H9 (cell line): ENCODE measurements around the gene ZFP36L1. TPM values are rescaled to one million over a fixed set of nuclear protein-coding genes. Genes with fewer than 3 reads are reported as not detected.
A peak's percentile ranks its signal among the peaks of the same experiment; 100 is the strongest.

Source experiments
- DNase-seq: peaks from one replicate; pipeline ENCODE4 v3.0.0-alpha.2; 2017
- H2AFZ ChIP-seq: one replicate; pipeline ENCODE4 v1.6.1; 2013; ENCODE audit warnings: mild to moderate bottlenecking, low read length, control low read depth, moderate library complexity
- H2AK5ac ChIP-seq: 2 replicates; pipeline ENCODE4 v1.6.1; 2013; ENCODE audit warnings: low read length, control low read depth, mixed read lengths; ENCODE audit not compliant: insufficient read length
- H2BK120ac ChIP-seq: one replicate; pipeline ENCODE4 v1.6.1; 2013; ENCODE audit warnings: low read depth, mild to moderate bottlenecking, low read length, control low read depth, inconsistent platforms; ENCODE audit not compliant: poor library complexity, severe bottlenecking
- H2BK12ac ChIP-seq: 2 replicates; pipeline ENCODE4 v1.6.1; 2013; ENCODE audit warnings: low read length, control low read depth, mixed read lengths, low read depth; ENCODE audit not compliant: insufficient read length
- H2BK15ac ChIP-seq: 2 replicates; pipeline ENCODE4 v1.6.1; 2013; ENCODE audit warnings: low read depth, low read length, control low read depth
- H2BK20ac ChIP-seq: one replicate; pipeline ENCODE4 v1.6.1; 2013; ENCODE audit warnings: low read depth, mild to moderate bottlenecking, low read length, control low read depth, inconsistent platforms; ENCODE audit not compliant: poor library complexity, severe bottlenecking
- H2BK5ac ChIP-seq: 2 replicates; pipeline ENCODE4 v1.6.1; 2013; ENCODE audit warnings: low read length, control low read depth, mixed read lengths; ENCODE audit not compliant: insufficient read length
- H3K14ac ChIP-seq: 2 replicates; pipeline ENCODE4 v1.6.1; 2013; ENCODE audit warnings: low read length, control low read depth; ENCODE audit not compliant: insufficient read depth
- H3K18ac ChIP-seq: 2 replicates; pipeline ENCODE4 v1.6.1; 2013; ENCODE audit warnings: low read depth, mild to moderate bottlenecking, mixed read lengths, low read length, control low read depth; ENCODE audit not compliant: insufficient read length
- H3K23ac ChIP-seq: 2 replicates; pipeline ENCODE4 v1.6.1; 2013; ENCODE audit warnings: low read length, control low read depth, mixed read lengths, low read depth; ENCODE audit not compliant: insufficient read length
- H3K23me2 ChIP-seq: 2 replicates; pipeline ENCODE4 v1.6.1; 2013; ENCODE audit warnings: low read depth, mild to moderate bottlenecking, mixed read lengths, low read length, control low read depth; ENCODE audit not compliant: insufficient read length, poor library complexity, severe bottlenecking
- H3K27ac ChIP-seq: 2 replicates; pipeline ENCODE4 v1.5.1; 2013; ENCODE audit warnings: low read length, control low read depth, mixed read lengths, low read depth; ENCODE audit not compliant: insufficient read length
- H3K27me3 ChIP-seq: 2 replicates; pipeline ENCODE4 v1.6.1; 2013; ENCODE audit warnings: low read length, control low read depth, inconsistent platforms; ENCODE audit not compliant: insufficient read depth
- H3K4ac ChIP-seq: 2 replicates; pipeline ENCODE4 v1.6.1; 2013; ENCODE audit warnings: low read depth, mild to moderate bottlenecking, control low read depth, inconsistent platforms, low read length, moderate library complexity
- H3K4me1 ChIP-seq: 2 replicates; pipeline ENCODE4 v1.6.1; 2013; ENCODE audit warnings: low read length, control low read depth, inconsistent platforms; ENCODE audit not compliant: insufficient read depth
- H3K4me2 ChIP-seq: 2 replicates; pipeline ENCODE4 v1.6.1; 2013; ENCODE audit warnings: low read length, control low read depth, mixed read lengths; ENCODE audit not compliant: insufficient read length, insufficient read depth
- H3K56ac ChIP-seq: 2 replicates; pipeline ENCODE4 v1.6.1; 2013; ENCODE audit warnings: low read depth, mild to moderate bottlenecking, mixed read lengths, low read length, control low read depth; ENCODE audit not compliant: insufficient read length
- H3K79me1 ChIP-seq: 2 replicates; pipeline ENCODE4 v1.6.1; 2013; ENCODE audit warnings: low read depth, mild to moderate bottlenecking, moderate library complexity, low read length, control low read depth, inconsistent platforms; ENCODE audit not compliant: insufficient read depth, poor library complexity, severe bottlenecking
- H3K79me2 ChIP-seq: 2 replicates; pipeline ENCODE4 v1.6.1; 2013; ENCODE audit warnings: low read length, control low read depth, inconsistent platforms; ENCODE audit not compliant: insufficient read depth
- H3K9ac ChIP-seq: 2 replicates; pipeline ENCODE4 v1.6.1; 2013; ENCODE audit warnings: low read length, control low read depth, mixed read lengths; ENCODE audit not compliant: insufficient read length; ENCODE audit errors: extremely low read depth
- H3K9me3 ChIP-seq: one replicate; pipeline ENCODE4 v1.6.1; 2013; ENCODE audit warnings: low read depth, low read length, inconsistent platforms; ENCODE audit not compliant: control insufficient read depth
- H3T11ph ChIP-seq: one replicate; pipeline ENCODE4 v1.6.1; 2013; ENCODE audit warnings: mild to moderate bottlenecking, low read length, control low read depth, inconsistent platforms
- H4K20me1 ChIP-seq: one replicate; pipeline ENCODE4 v1.6.1; 2013; ENCODE audit not compliant: control insufficient read depth, insufficient read length, insufficient read depth
- H4K5ac ChIP-seq: 2 replicates; pipeline ENCODE4 v1.6.1; 2013; ENCODE audit warnings: low read depth, mild to moderate bottlenecking, mixed read lengths, low read length, control low read depth; ENCODE audit not compliant: insufficient read length
- H4K8ac ChIP-seq: replicated peaks from 2 replicates; pipeline ENCODE4 v1.6.1; 2013; ENCODE audit warnings: low read length, control low read depth, mixed read lengths, low read depth; ENCODE audit not compliant: insufficient read length
- H4K91ac ChIP-seq: 2 replicates; pipeline ENCODE4 v1.6.1; 2013; ENCODE audit warnings: low read depth, mild to moderate bottlenecking, moderate library complexity, mixed read lengths, low read length, control low read depth; ENCODE audit not compliant: insufficient read length
- H3K27ac Mint-ChIP-seq, 3 experiments: 2 replicates in 2 of 3; 3 replicates in 1 of 3; pipeline ENCODE4 v1.8.0; 2020 to 2021; ENCODE audit warnings: mixed read lengths in 3 of 3, mild to moderate bottlenecking in 1 of 3, moderate library complexity in 1 of 3
- H3K27me3 Mint-ChIP-seq: 2 replicates; pipeline ENCODE4 v1.8.0; 2021; ENCODE audit warnings: low read depth, mild to moderate bottlenecking, moderate library complexity, mixed read lengths
- H3K36me3 Mint-ChIP-seq, 3 experiments: 2 replicates in 2 of 3; 3 replicates in 1 of 3; pipeline ENCODE4 v1.8.0; 2020 to 2021; ENCODE audit warnings: low read depth in 3 of 3, mixed read lengths in 3 of 3; ENCODE audit not compliant: insufficient read depth in 1 of 3
- H3K4me1 Mint-ChIP-seq, 2 experiments: 2 replicates each; pipeline ENCODE4 v1.8.0; 2020; ENCODE audit warnings: mixed read lengths in 2 of 2
- H3K4me3 Mint-ChIP-seq, 2 experiments: 2 replicates in 1 of 2; 3 replicates in 1 of 2; pipeline ENCODE4 v1.8.0; 2020 to 2021; ENCODE audit warnings: mild to moderate bottlenecking in 2 of 2, mixed read lengths in 2 of 2, moderate library complexity in 1 of 2
- H3K9me3 Mint-ChIP-seq, 2 experiments: 2 replicates in 1 of 2; 3 replicates in 1 of 2; pipeline ENCODE4 v1.8.0; 2020; ENCODE audit warnings: mild to moderate bottlenecking in 2 of 2, mixed read lengths in 2 of 2, moderate library complexity in 1 of 2
- WGBS: extraction: QIAGEN DNeasy Blood & Tissue Kit; methylation state at CpG from one replicate; pipeline ENCODE4 v1.1.7; 2013; ENCODE audit warnings: missing lambda C conversion rate, low lambda C conversion rate, mixed read lengths; ENCODE audit not compliant: insufficient read length; ENCODE audit errors: extremely low coverage; 5-methylcytosine and 5-hydroxymethylcytosine counted together
- total RNA-seq: library from RNA; stranded (reverse); gene quantifications from 2 replicates; pipeline ENCODE4 v1.2.1, GENCODE V29; 2021
- TF ChIP-seq, protein P1 (sequence below): fragments of 200-600 bp; sonication (generic); conservative IDR thresholded peaks from 3 replicates; pipeline ENCODE4 v1.8.0; 2021; ENCODE audit warnings: antibody characterized with exemption, mild to moderate bottlenecking

ZFP36L1 gene
- total RNA-seq, 1 experiment from 2014 or later: 109 TPM

- TF ChIP-seq, protein P1, sequence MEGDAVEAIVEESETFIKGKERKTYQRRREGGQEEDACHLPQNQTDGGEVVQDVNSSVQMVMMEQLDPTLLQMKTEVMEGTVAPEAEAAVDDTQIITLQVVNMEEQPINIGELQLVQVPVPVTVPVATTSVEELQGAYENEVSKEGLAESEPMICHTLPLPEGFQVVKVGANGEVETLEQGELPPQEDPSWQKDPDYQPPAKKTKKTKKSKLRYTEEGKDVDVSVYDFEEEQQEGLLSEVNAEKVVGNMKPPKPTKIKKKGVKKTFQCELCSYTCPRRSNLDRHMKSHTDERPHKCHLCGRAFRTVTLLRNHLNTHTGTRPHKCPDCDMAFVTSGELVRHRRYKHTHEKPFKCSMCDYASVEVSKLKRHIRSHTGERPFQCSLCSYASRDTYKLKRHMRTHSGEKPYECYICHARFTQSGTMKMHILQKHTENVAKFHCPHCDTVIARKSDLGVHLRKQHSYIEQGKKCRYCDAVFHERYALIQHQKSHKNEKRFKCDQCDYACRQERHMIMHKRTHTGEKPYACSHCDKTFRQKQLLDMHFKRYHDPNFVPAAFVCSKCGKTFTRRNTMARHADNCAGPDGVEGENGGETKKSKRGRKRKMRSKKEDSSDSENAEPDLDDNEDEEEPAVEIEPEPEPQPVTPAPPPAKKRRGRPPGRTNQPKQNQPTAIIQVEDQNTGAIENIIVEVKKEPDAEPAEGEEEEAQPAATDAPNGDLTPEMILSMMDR: no peak
- no peak overlapping the region for H2BK120ac ChIP-seq
- no peak overlapping the region for H2BK12ac ChIP-seq
- no peak overlapping the region for H3K56ac ChIP-seq
- H2AK5ac ChIP-seq: no peak overlapping the region
- H4K91ac ChIP-seq: no peak overlapping the region
- H3K18ac ChIP-seq: no peak overlapping the region
- Mint-ChIP-seq H3K27me3 (peaks cover 2% of the 10 kb centered on the region), H3K4me3 (no peak overlapping the region), H3K9me3 (peaks cover 19 to 28% of the 10 kb centered on the region in 2 experiments; a peak in 4 of 5 replicates), H3K36me3 (peaks cover 10 to 18% (median 15%) of the 10 kb centered on the region in 3 experiments), H3K27ac (no peak overlapping the region), H3K4me1 (peaks cover 17 to 23% of the 10 kb centered on the region in 2 experiments)
- no peak overlapping the region for H2BK5ac ChIP-seq
- no peak overlapping the region for H4K5ac ChIP-seq
- H3K79me2 ChIP-seq: no peaks in the 10 kb centered on the region
- no peak overlapping the region for H2BK15ac ChIP-seq
- H3K27me3 ChIP-seq: no peaks in the 10 kb centered on the region
- no peak overlapping the region for H3K23ac ChIP-seq
- WGBS: no CpG with 5 or more reads among the region's 10 CpGs
- no peak overlapping the region for H3T11ph ChIP-seq
- no peak overlapping the region for H3K4ac ChIP-seq
- no peaks in the 10 kb centered on the region for H4K20me1 ChIP-seq
- H3K23me2 ChIP-seq: no peaks in the 10 kb centered on the region
- no peaks in the 10 kb centered on the region for H3K4me1 ChIP-seq
- H2AFZ ChIP-seq: no peak overlapping the region
- no peak overlapping the region for H4K8ac ChIP-seq
- no peak overlapping the region for H3K4me2 ChIP-seq
- H3K14ac ChIP-seq: no peak overlapping the region
- H3K27ac ChIP-seq: no peak overlapping the region
- peak; percentile 20 for DNase-seq
- H3K79me1 ChIP-seq: no peaks in the 10 kb centered on the region
- no peaks in the 10 kb centered on the region for H3K9me3 ChIP-seq
- no peak overlapping the region for H3K9ac ChIP-seq
- no peak overlapping the region for H2BK20ac ChIP-seq
These were observed 14.3 kb upstream of the ZFP36L1 start for GRCh38 chr14:68807148-68807600.
